Measurements from ENCODE around the gene C19orf81. TPM values are rescaled to one million over a fixed set of nuclear protein-coding genes. Genes with fewer than 3 reads are reported as not detected.

C19orf81 gene
- total and polyA plus RNA-seq, 9 of the 15 experiments (the other 6 are each of a cell fraction or from before 2014, with no cell fraction given), result 2.5 to 42.9 (median 33.0) TPM; not detected in 4

DNA sequence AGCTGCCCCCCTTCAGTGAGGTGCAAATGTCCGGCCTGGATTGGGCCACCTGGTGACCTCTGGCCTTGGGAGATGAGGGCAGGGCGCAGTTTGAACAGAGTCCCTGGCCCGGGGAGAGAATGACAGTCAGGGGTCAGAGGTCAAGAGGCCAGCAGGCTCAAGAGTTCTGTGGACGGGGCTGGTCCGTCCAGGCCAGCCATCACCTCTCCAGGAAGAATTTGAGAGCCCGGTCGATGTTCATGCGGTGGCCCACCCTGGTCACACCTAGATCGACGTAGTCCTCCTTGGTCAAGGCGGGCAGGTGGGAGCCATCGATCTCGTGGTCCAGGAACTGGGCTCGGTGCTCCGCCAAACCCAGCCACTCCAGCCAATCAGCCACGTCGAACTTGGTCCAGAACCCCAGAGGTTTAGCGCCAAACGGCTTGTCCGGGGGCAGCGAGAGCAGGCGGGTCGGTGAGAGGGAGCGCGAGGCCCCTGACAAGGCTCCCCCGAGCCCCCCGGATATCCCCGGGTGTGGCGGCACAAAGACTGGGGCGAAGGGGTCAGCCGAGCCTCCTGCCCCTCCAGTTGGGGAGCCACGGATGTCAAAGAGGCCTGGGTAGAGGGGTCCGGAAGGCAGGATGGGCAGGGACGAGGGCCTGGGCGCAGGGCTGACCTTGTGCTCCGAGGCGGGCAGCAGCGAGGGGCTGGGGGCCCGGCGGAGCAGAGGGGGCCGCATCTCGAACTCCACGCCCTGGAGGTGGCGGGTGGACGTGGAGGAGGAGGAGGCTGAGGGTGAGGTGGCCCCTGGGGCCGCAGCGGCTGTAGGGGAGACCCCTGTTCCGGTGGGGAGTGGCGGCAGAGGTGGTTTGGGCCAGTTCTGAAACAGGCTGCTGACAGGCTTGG, 12.8 kb downstream of the C19orf81 start (continued):
- TF ChIP-seq, protein P1, sequence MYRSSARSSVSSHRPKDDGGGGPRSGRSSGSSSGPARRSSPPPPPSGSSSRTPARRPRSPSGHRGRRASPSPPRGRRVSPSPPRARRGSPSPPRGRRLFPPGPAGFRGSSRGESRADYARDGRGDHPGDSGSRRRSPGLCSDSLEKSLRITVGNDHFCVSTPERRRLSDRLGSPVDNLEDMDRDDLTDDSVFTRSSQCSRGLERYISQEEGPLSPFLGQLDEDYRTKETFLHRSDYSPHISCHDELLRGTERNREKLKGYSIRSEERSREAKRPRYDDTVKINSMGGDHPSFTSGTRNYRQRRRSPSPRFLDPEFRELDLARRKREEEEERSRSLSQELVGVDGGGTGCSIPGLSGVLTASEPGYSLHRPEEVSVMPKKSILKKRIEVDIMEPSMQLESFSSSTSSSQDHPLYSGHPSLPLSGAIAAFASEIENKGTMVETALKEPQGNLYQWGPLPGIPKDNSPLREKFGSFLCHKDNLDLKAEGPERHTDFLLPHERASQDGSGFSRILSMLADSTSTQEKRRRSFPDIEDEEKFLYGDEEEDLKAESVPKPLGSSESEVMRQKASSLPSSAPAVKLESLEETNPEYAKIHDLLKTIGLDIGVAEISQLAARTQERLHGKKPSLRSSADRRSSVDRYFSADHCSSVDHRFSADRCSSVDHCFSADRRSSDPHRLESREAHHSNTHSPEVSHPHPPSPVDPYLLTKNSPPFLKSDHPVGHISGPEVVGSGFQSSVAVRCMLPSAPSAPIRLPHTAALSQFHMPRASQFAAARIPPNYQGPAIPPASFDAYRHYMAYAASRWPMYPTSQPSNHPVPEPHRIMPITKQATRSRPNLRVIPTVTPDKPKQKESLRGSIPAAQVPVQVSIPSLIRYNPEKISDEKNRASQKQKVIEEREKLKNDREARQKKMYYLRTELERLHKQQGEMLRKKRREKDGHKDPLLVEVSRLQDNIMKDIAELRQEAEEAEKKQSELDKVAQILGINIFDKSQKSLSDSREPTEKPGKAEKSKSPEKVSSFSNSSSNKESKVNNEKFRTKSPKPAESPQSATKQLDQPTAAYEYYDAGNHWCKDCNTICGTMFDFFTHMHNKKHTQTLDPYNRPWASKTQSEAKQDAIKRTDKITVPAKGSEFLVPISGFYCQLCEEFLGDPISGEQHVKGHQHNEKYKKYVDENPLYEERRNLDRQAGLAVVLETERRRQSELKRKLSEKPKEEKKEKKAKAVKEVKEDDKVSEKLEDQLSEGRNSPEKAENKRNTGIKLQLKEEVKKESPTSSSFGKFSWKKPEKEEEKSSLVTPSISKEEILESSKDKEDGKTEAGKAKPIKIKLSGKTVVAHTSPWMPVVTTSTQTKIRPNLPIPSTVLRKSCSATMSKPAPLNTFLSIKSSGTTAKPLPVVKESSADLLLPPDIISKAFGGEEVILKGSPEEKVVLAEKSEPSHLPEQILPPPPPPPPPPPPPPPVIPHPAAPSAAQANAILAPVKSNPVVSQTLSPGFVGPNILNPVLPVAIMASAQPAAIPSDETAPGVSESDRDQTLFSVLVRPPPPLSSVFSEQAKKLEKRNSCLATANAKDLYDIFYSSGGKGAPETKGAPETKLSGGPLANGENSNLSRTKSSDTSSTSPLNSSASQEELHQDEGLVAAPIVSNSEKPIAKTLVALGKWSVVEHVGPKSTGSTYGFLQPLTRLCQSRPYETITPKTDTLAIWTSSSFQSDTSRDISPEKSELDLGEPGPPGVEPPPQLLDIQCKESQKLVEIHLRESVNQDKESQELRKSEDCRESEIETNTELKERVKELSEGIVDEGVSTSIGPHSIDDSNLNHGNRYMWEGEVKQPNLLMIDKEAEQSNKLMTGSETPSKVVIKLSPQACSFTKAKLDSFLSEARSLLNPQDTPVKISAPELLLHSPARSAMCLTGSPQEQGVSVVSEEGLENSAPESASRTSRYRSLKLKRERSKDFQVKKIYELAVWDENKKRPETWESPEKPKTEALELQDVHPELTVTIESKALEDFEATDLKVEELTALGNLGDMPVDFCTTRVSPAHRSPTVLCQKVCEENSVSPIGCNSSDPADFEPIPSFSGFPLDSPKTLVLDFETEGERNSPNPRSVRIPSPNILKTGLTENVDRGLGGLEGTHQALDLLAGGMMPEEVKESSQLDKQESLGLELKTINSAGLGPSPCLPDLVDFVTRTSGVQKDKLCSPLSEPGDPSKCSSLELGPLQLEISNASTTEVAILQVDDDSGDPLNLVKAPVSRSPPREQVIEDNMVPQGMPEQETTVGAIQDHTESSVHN (IDR thresholded peaks at IDR 0.05; ENCODE audit: borderline replicate concordance in 1 of 2, low read depth in 1 of 2), result no peak

Measured in K562 (cell line).